GM12864 (cell line): ENCODE measurements around the gene FRYL.

Experiments used
- DNase-seq: peaks from one replicate; pipeline ENCODE4 v3.0.0-alpha.2; 2011; ENCODE audit warnings: low read depth
- H3K4me3 ChIP-seq: 2 replicates; pipeline ENCODE4 v1.5.1; 2011; ENCODE audit warnings: mild to moderate bottlenecking, low read depth, low read length, control low read depth
- CTCF ChIP-seq: IDR thresholded peaks from 2 replicates; pipeline ENCODE4 v1.5.1; 2011; ENCODE audit warnings: low read depth, mild to moderate bottlenecking, moderate library complexity, low read length, control low read depth, inconsistent platforms; ENCODE audit errors: missing control alignments

The FRYL gene

GRCh38 chr4:48634688-48635308, 145.3 kb downstream of the FRYL start:
- no peak overlapping the region for H3K4me3 ChIP-seq
- DNase-seq: no peak
- no peak for TF ChIP-seq CTCF

- TF ChIP-seq CTCF: no peak
- H3K4me3 ChIP-seq: no peak overlapping the region
- DNase-seq: no peak
These were observed 146.4 kb downstream of the FRYL start for GRCh38 chr4:48633657-48634056.

GRCh38 chr4:48629458-48629857, 150.6 kb downstream of the FRYL start:
- no peak overlapping the region for H3K4me3 ChIP-seq
- DNase-seq: no peak
- no peak for TF ChIP-seq CTCF

- TF ChIP-seq CTCF: no peak
- no peak for DNase-seq
- H3K4me3 ChIP-seq: no peak overlapping the region
These were observed 156.8 kb downstream of the FRYL start for GRCh38 chr4:48623182-48623780.

GRCh38 chr4:48620831-48621230, 159.2 kb downstream of the FRYL start:
- no peak for TF ChIP-seq CTCF
- DNase-seq: no peak
- H3K4me3 ChIP-seq: no peak overlapping the region

- TF ChIP-seq CTCF: no peak
These were observed 160.0 kb downstream of the FRYL start for GRCh38 chr4:48620093-48620492.

GRCh38 chr4:48604527-48604926, 175.6 kb downstream of the FRYL start:
- DNase-seq: no peak
- no peak for TF ChIP-seq CTCF
- no peak overlapping the region for H3K4me3 ChIP-seq

More at GRCh38 chr4:48620093-48620492, 160.0 kb downstream of the FRYL start:
- no peak for DNase-seq
- no peak overlapping the region for H3K4me3 ChIP-seq
